Smooth muscle cell (in vitro differentiated cells): ENCODE results near the gene KIF12. TPM values are rescaled to one million over a fixed set of nuclear protein-coding genes. Genes with fewer than 3 reads are reported as not detected.

Experiments
- DNase-seq: peaks from one replicate; lab custom pipeline; 2025; ENCODE audit not compliant: unreplicated experiment; lab: John Stamatoyannopoulos, UW
- H2AFZ ChIP-seq: fragments of 200-600 bp; sonication (generic); 2 replicates; pipeline ENCODE4 v1.6.0; 2016; ENCODE audit warnings: antibody characterized with exemption, low read depth, mild to moderate bottlenecking
- H3F3A ChIP-seq: fragments of 200-600 bp; sonication (generic); 2 replicates; pipeline ENCODE4 v1.6.0; 2017; ENCODE audit warnings: antibody characterized with exemption, low read depth
- H3K27ac ChIP-seq: fragments of 200-600 bp; sonication (generic); 2 replicates; pipeline ENCODE4 v1.5.1; 2016; ENCODE audit warnings: low read depth, mild to moderate bottlenecking
- H3K27me3 ChIP-seq: fragments of 200-600 bp; sonication (generic); 2 replicates; pipeline ENCODE4 v1.6.1; 2016; ENCODE audit warnings: low read depth, mild to moderate bottlenecking
- H3K36me3 ChIP-seq: fragments of 200-600 bp; sonication (generic); 2 replicates; pipeline ENCODE4 v1.5.1; 2016; ENCODE audit warnings: low read depth
- H3K4me1 ChIP-seq: fragments of 200-600 bp; sonication (generic); 2 replicates; pipeline ENCODE4 v1.5.1; 2016; ENCODE audit warnings: low read depth
- H3K4me2 ChIP-seq: fragments of 200-600 bp; sonication (generic); 2 replicates; pipeline ENCODE4 v1.6.0; 2016; ENCODE audit warnings: mild to moderate bottlenecking
- H3K4me3 ChIP-seq: fragments of 200-600 bp; sonication (generic); 2 replicates; pipeline ENCODE4 v1.5.1; 2016; ENCODE audit warnings: mild to moderate bottlenecking
- H3K79me2 ChIP-seq: fragments of 200-600 bp; sonication (generic); 2 replicates; pipeline ENCODE4 v1.6.0; 2016; ENCODE audit warnings: low read depth, mild to moderate bottlenecking
- H3K9ac ChIP-seq: fragments of 200-600 bp; sonication (generic); 2 replicates; pipeline ENCODE4 v1.6.0; 2016; ENCODE audit warnings: low read depth
- H3K9me3 ChIP-seq: fragments of 200-600 bp; sonication (generic); replicated peaks from 2 replicates; pipeline ENCODE4 v1.5.1; 2016; ENCODE audit warnings: low read depth
- H4K20me1 ChIP-seq: fragments of 200-600 bp; sonication (generic); 2 replicates; pipeline ENCODE4 v1.6.0; 2016; ENCODE audit warnings: low read depth
- CTCF ChIP-seq: fragments of 200-600 bp; sonication (generic); IDR thresholded peaks from 2 replicates; pipeline ENCODE4 v1.5.1; 2017; ENCODE audit warnings: borderline replicate concordance, mild to moderate bottlenecking, antibody characterized with exemption; ENCODE audit not compliant: insufficient read depth, poor library complexity, severe bottlenecking
- WGBS: methylation state at CpG from one replicate; pipeline ENCODE4 v1.1.7; 2016; ENCODE audit warnings: low lambda C conversion rate; 5-methylcytosine and 5-hydroxymethylcytosine counted together
- polyA plus RNA-seq: library from polyadenylated mRNA; unstranded; fragments of >200 nt; fragmentation: Nextera tagmentation; extraction: Ambion mirVana; gene quantifications from 2 replicates; pipeline ENCODE4 v1.2.1, GENCODE V29; 2016
- total RNA-seq: library from RNA; depleted of rRNA; stranded (reverse); fragments of >200 nt; gene quantifications from 2 replicates; pipeline ENCODE4 v1.2.3, GENCODE V29; 2014

Gene KIF12
- total and polyA plus RNA-seq, 2 experiments from 2014 or later: not detected

- no peaks in the 10 kb centered on the region for H3K4me1 ChIP-seq
- 96% methylated on average over 12 of the region's 12 CpGs for WGBS
- no peak for TF ChIP-seq CTCF
- no peak overlapping the region for H2AFZ ChIP-seq
- no peak overlapping the region for H3K27ac ChIP-seq
- no peaks in the 10 kb centered on the region for H3K9me3 ChIP-seq
- peaks cover 7% of the 10 kb centered on the region for H3K27me3 ChIP-seq
- H3K79me2 ChIP-seq: no peaks in the 10 kb centered on the region
- no peaks in the 10 kb centered on the region for H3K36me3 ChIP-seq
- no peak overlapping the region for H3K9ac ChIP-seq
- no peak for DNase-seq
- no peak overlapping the region for H3K4me3 ChIP-seq
- no peak overlapping the region for H3K4me2 ChIP-seq
- no peaks in the 10 kb centered on the region for H3F3A ChIP-seq
- no peaks in the 10 kb centered on the region for H4K20me1 ChIP-seq
Measured at GRCh38 chr9:114061292-114061691, 37.8 kb downstream of the KIF12 start.

- Histone ChIP-seq H3K4me2 (no peak overlapping the region), H2AFZ (no peak overlapping the region), H4K20me1 (no peaks in the 10 kb centered on the region), H3K27me3 (peaks cover 7% of the 10 kb centered on the region), H3K4me3 (no peak overlapping the region), H3F3A (no peaks in the 10 kb centered on the region), H3K79me2 (no peaks in the 10 kb centered on the region), H3K36me3 (no peaks in the 10 kb centered on the region), H3K27ac (no peak overlapping the region), H3K9ac (no peak overlapping the region), H3K9me3 (no peaks in the 10 kb centered on the region), H3K4me1 (no peaks in the 10 kb centered on the region)
- WGBS: 87% methylated on average over 9 of the region's 9 CpGs
- no peak for TF ChIP-seq CTCF
- DNase-seq: no peak
Measured at GRCh38 chr9:114060711-114061110, 38.4 kb downstream of the KIF12 start.

- no peak for DNase-seq
- Histone ChIP-seq H3K4me3 (no peak overlapping the region), H3K9me3 (no peaks in the 10 kb centered on the region), H3K4me1 (no peaks in the 10 kb centered on the region), H3K9ac (no peak overlapping the region), H3K79me2 (no peaks in the 10 kb centered on the region), H3K27ac (no peak overlapping the region), H3K27me3 (peaks cover 7% of the 10 kb centered on the region), H4K20me1 (no peaks in the 10 kb centered on the region), H3F3A (no peaks in the 10 kb centered on the region), H3K4me2 (no peak overlapping the region), H3K36me3 (no peaks in the 10 kb centered on the region), H2AFZ (no peak overlapping the region)
- 94% methylated on average over 8 of the region's 8 CpGs for WGBS
- TF ChIP-seq CTCF: no peak
Measured at GRCh38 chr9:114060070-114060469, 39.0 kb downstream of the KIF12 start.

- TF ChIP-seq CTCF: no peak
Measured at GRCh38 chr9:114059047-114059803, 39.9 kb downstream of the KIF12 start.

More at GRCh38 chr9:114059047-114059803, 39.9 kb downstream of the KIF12 start:
- H3K9me3 ChIP-seq: no peaks in the 10 kb centered on the region
- no peaks in the 10 kb centered on the region for H3K4me1 ChIP-seq
- no peaks in the 10 kb centered on the region for H3K36me3 ChIP-seq
- H3K27me3 ChIP-seq: no peaks in the 10 kb centered on the region
- H3F3A ChIP-seq: no peaks in the 10 kb centered on the region
- no peak overlapping the region for H3K9ac ChIP-seq
- no peak overlapping the region for H2AFZ ChIP-seq
- 79% methylated on average over 8 of the region's 8 CpGs for WGBS
- no peaks in the 10 kb centered on the region for H3K79me2 ChIP-seq
- no peak overlapping the region for H3K4me2 ChIP-seq
- no peak for DNase-seq
- no peaks in the 10 kb centered on the region for H4K20me1 ChIP-seq
- H3K4me3 ChIP-seq: no peak overlapping the region
- H3K27ac ChIP-seq: no peak overlapping the region
